ENCODE results near the gene SH3RF1.
"Not testable (repeated sequence)": the region's sequence is repeated elsewhere in the genome, so short reads cannot be mapped to it uniquely, and the experiment has no call there.

The SH3RF1 gene

GRCh38 chr4:169222761-169223160 lies 48.0 kb downstream of the SH3RF1 start:
- no peak for DNase-seq

GRCh38 chr4:169221662-169222061 lies 49.1 kb downstream of the SH3RF1 start:
- DNase-seq, result no peak

GRCh38 chr4:169220854-169221411 lies 49.8 kb downstream of the SH3RF1 start:
- no peak for DNase-seq

- DNase-seq, result no peak
Measured at GRCh38 chr4:169220447-169220846, 50.3 kb downstream of the SH3RF1 start.

- DNase-seq, result no peak
Measured at GRCh38 chr4:169219440-169219839, 51.3 kb downstream of the SH3RF1 start.

GRCh38 chr4:169215656-169216055 lies 55.1 kb downstream of the SH3RF1 start:
- no peak for DNase-seq

- DNase-seq, result no peak
Measured at GRCh38 chr4:169212981-169213380, 57.8 kb downstream of the SH3RF1 start.

GRCh38 chr4:169210504-169211118 lies 60.1 kb downstream of the SH3RF1 start:
- no peak for DNase-seq

GRCh38 chr4:169209388-169209883 lies 61.3 kb downstream of the SH3RF1 start:
- peak; percentile 18 for DNase-seq

- DNase-seq, result no peak
Measured at GRCh38 chr4:169208516-169208915, 62.2 kb downstream of the SH3RF1 start.

- DNase-seq, result no peak
Measured at GRCh38 chr4:169208090-169208455, 62.7 kb downstream of the SH3RF1 start.

GRCh38 chr4:169207436-169208089 lies 63.2 kb downstream of the SH3RF1 start:
- no peak for DNase-seq

- no peak for DNase-seq
Measured at GRCh38 chr4:169205744-169206080, 65.0 kb downstream of the SH3RF1 start.

GRCh38 chr4:169205075-169205743 lies 65.5 kb downstream of the SH3RF1 start:
- no peak for DNase-seq

GRCh38 chr4:169203891-169204290 lies 66.9 kb downstream of the SH3RF1 start:
- no peak for DNase-seq

- not testable (repeated sequence) for DNase-seq
Measured at GRCh38 chr4:169203278-169203677, 67.5 kb downstream of the SH3RF1 start.

- no peak for DNase-seq
Measured at GRCh38 chr4:169202878-169203277, 67.9 kb downstream of the SH3RF1 start.

GRCh38 chr4:169202145-169202699 lies 68.5 kb downstream of the SH3RF1 start:
- DNase-seq, result no peak

GRCh38 chr4:169201222-169202144 lies 69.3 kb downstream of the SH3RF1 start:
- no peak for DNase-seq

GRCh38 chr4:169200361-169201030 lies 70.3 kb downstream of the SH3RF1 start:
- no peak for DNase-seq

- no peak for DNase-seq
Measured at GRCh38 chr4:169199184-169199583, 71.6 kb downstream of the SH3RF1 start.

- no peak for DNase-seq
Measured at GRCh38 chr4:169198167-169198566, 72.6 kb downstream of the SH3RF1 start.

All from hematopoietic multipotent progenitor cell treated with erythropoietin and hydrocortisone succinate and interleukin-3 and kit ligand, for 6 days (in vitro differentiated cells).